H1 (cell line): Measurements from ENCODE around the gene FCMR. TPM values are rescaled to one million over a fixed set of nuclear protein-coding genes. Genes with fewer than 3 reads are reported as not detected.

Experiments used
- CTCF ChIA-PET: fragments of 300-600 bp; sonication (Branson Sonifier 250); formaldehyde crosslinking; loops from one replicate; lab custom pipeline; 2021; ENCODE audit not compliant: partially characterized antibody; lab: Charles Lee
- POLR2A ChIA-PET: fragments of 300-600 bp; sonication (Branson Sonifier 250); formaldehyde crosslinking; loops from one replicate; lab custom pipeline; 2021; ENCODE audit warnings: inconsistent platforms; ENCODE audit not compliant: partially characterized antibody; lab: Charles Lee
- DNase-seq, 2 experiments: peaks; one replicate each; pipeline versions ENCODE4 v3.0.0 to v3.0.0-alpha.2; 2010 to 2022; ENCODE audit warnings: low spot score in 2 of 2, low read depth in 1 of 2, mixed read lengths in 1 of 2
- FAIRE-seq: peaks from 2 replicates; lab custom pipeline; 2011; peaks lifted over from hg19 to GRCh38; lab: Jason Lieb, UNC
- H2AFZ ChIP-seq: 2 replicates; pipeline ENCODE4 v1.8.1; 2012; ENCODE audit warnings: low read length, inconsistent platforms
- H2AK5ac ChIP-seq: 2 replicates; pipeline ENCODE4 v1.6.1; 2013; ENCODE audit warnings: low read depth, low read length
- H2BK120ac ChIP-seq: replicated peaks from 2 replicates; pipeline ENCODE3; 2013; ENCODE audit warnings: low read depth, low read length, inconsistent platforms
- H2BK12ac ChIP-seq: 2 replicates; pipeline ENCODE4 v1.6.1; 2013; ENCODE audit warnings: low read depth, low read length
- H2BK15ac ChIP-seq: 2 replicates; pipeline ENCODE4 v1.6.1; 2013; ENCODE audit warnings: low read length
- H2BK20ac ChIP-seq: 2 replicates; pipeline ENCODE4 v1.6.1; 2013; ENCODE audit warnings: low read length
- H2BK5ac ChIP-seq: 2 replicates; pipeline ENCODE4 v1.6.1; 2013; ENCODE audit warnings: low read depth, low read length
- H3K14ac ChIP-seq: 2 replicates; pipeline ENCODE4 v1.6.1; 2013; ENCODE audit warnings: inconsistent platforms; ENCODE audit not compliant: insufficient read length
- H3K18ac ChIP-seq: 2 replicates; pipeline ENCODE4 v1.6.1; 2013; ENCODE audit warnings: low read length; ENCODE audit errors: extremely low read depth
- H3K23ac ChIP-seq: 2 replicates; pipeline ENCODE4 v1.6.1; 2013; ENCODE audit warnings: inconsistent platforms; ENCODE audit not compliant: insufficient read length
- H3K23me2 ChIP-seq: 2 replicates; pipeline ENCODE4 v1.6.1; 2013; ENCODE audit warnings: low read depth, low read length
- H3K27ac ChIP-seq: 2 replicates; pipeline ENCODE4 v1.6.1; 2011; ENCODE audit warnings: low read depth, low read length, inconsistent platforms
- H3K27me3 ChIP-seq, 4 experiments: replicated peaks in 1 of 4; 1 replicate in 1 of 4; 2 replicates in 3 of 4; pipeline versions ENCODE4 v1.6.1 to v1.8.1; 2011 to 2013; ENCODE audit warnings: low read length in 3 of 4, mild to moderate bottlenecking in 3 of 4, inconsistent platforms in 2 of 4, mixed read lengths in 2 of 4, moderate library complexity in 1 of 4; ENCODE audit not compliant: control insufficient read depth in 3 of 4, insufficient read depth in 3 of 4; ENCODE audit errors: extremely low read depth in 1 of 4
- H3K36me3 ChIP-seq, 4 experiments: 2 replicates each; pipeline versions ENCODE4 v1.6.1 to v1.8.1; 2011 to 2013; ENCODE audit warnings: mild to moderate bottlenecking in 4 of 4, low read length in 3 of 4, moderate library complexity in 2 of 4, control low read depth in 1 of 4, inconsistent platforms in 1 of 4; ENCODE audit not compliant: insufficient read depth in 4 of 4, control insufficient read depth in 2 of 4
- H3K4ac ChIP-seq: replicated peaks from 2 replicates; pipeline ENCODE3; 2013; ENCODE audit warnings: low read length, low read depth, mixed read lengths, inconsistent platforms; ENCODE audit not compliant: insufficient read length
- H3K4me1 ChIP-seq, 4 experiments: replicated peaks in 1 of 4; 1 replicate in 1 of 4; 2 replicates in 3 of 4; pipeline versions ENCODE4 v1.6.1 to v1.8.1; 2011 to 2013; ENCODE audit warnings: low read length in 3 of 4, inconsistent platforms in 2 of 4, mixed read lengths in 1 of 4; ENCODE audit not compliant: insufficient read depth in 4 of 4, control insufficient read depth in 3 of 4
- H3K4me2 ChIP-seq, 2 experiments: 2 replicates each; pipeline versions ENCODE4 v1.6.1 to v1.8.1; 2011 to 2013; ENCODE audit warnings: low read depth in 2 of 2, low read length in 2 of 2, control low read depth in 1 of 2, inconsistent platforms in 1 of 2, mild to moderate bottlenecking in 1 of 2; ENCODE audit not compliant: insufficient read depth in 1 of 2
- H3K4me3 ChIP-seq, 4 experiments: fragments of 200-600, 300-600 bp in 1 of 4; sonication (generic), shearing (Covaris generic), sonication (Bioruptor Twin) in 1 of 4; 2 replicates each; pipeline versions ENCODE4 v1.5.1 to v1.8.1; 2011 to 2016; ENCODE audit warnings: low read length in 4 of 4, low read depth in 3 of 4, control low read depth in 2 of 4, inconsistent platforms in 2 of 4, mild to moderate bottlenecking in 2 of 4, mixed read lengths in 1 of 4, moderate library complexity in 1 of 4; ENCODE audit not compliant: insufficient read depth in 2 of 4; ENCODE audit errors: extremely low read depth in 1 of 4
- H3K56ac ChIP-seq: replicated peaks from 2 replicates; pipeline ENCODE3; 2013; ENCODE audit warnings: low read depth, mild to moderate bottlenecking, mixed read lengths, low read length, inconsistent platforms; ENCODE audit not compliant: insufficient read length
- H3K79me1 ChIP-seq: 2 replicates; pipeline ENCODE4 v1.6.1; 2013; ENCODE audit warnings: low read depth, low read length, control low read depth
- H3K79me2 ChIP-seq, 2 experiments: 2 replicates each; pipeline versions ENCODE4 v1.6.1 to v1.8.1; 2012 to 2013; ENCODE audit warnings: low read length in 2 of 2, mild to moderate bottlenecking in 2 of 2, inconsistent platforms in 1 of 2; ENCODE audit not compliant: insufficient read depth in 2 of 2, control insufficient read depth in 1 of 2
- H3K9ac ChIP-seq, 4 experiments: replicated peaks in 1 of 4; 1 replicate in 1 of 4; 2 replicates in 3 of 4; pipeline versions ENCODE4 v1.6.1 to v1.8.1; 2011 to 2013; ENCODE audit warnings: low read depth in 3 of 4, low read length in 3 of 4, control low read depth in 2 of 4, mild to moderate bottlenecking in 2 of 4, moderate library complexity in 2 of 4, inconsistent platforms in 1 of 4; ENCODE audit errors: extremely low read depth in 1 of 4
- H3K9me3 ChIP-seq, 2 experiments: 2 replicates each; pipeline versions ENCODE4 v1.6.1 to v1.8.1; 2012 to 2013; ENCODE audit warnings: mild to moderate bottlenecking in 2 of 2, moderate library complexity in 2 of 2, control low read depth in 1 of 2, inconsistent platforms in 1 of 2, low read depth in 1 of 2, low read length in 1 of 2, mixed read lengths in 1 of 2; ENCODE audit not compliant: insufficient read depth in 2 of 2
- H4K20me1 ChIP-seq, 2 experiments: replicated peaks in 1 of 2; 2 replicates each; pipeline versions ENCODE3 to v1.8.1; 2011 to 2013; ENCODE audit warnings: inconsistent platforms in 2 of 2, low read length in 2 of 2, mild to moderate bottlenecking in 1 of 2; ENCODE audit not compliant: insufficient read depth in 2 of 2, control insufficient read depth in 1 of 2
- H4K5ac ChIP-seq: 2 replicates; pipeline ENCODE4 v1.6.1; 2013; ENCODE audit warnings: low read length, low read depth, mixed read lengths, inconsistent platforms; ENCODE audit not compliant: insufficient read length
- H4K8ac ChIP-seq: 2 replicates; pipeline ENCODE4 v1.8.0; 2013; ENCODE audit warnings: mild to moderate bottlenecking, moderate library complexity, low read length, inconsistent platforms; ENCODE audit not compliant: insufficient read depth; ENCODE audit errors: extremely low read depth
- H4K91ac ChIP-seq: replicated peaks from 2 replicates; pipeline ENCODE3; 2013; ENCODE audit warnings: low read length, mixed read lengths, inconsistent platforms; ENCODE audit not compliant: insufficient read length
- BRCA1 ChIP-seq: IDR thresholded peaks from 2 replicates; pipeline ENCODE4 v1.6.1; 2012; ENCODE audit warnings: low read depth, low read length, improper control_type of control experiment
- CBX8 ChIP-seq: fragments of 300-800, 300-1000 bp; sonication (generic); IDR thresholded peaks from 2 replicates; pipeline ENCODE4 v1.7.1; 2016; ENCODE audit warnings: low read depth, low read length, borderline replicate concordance
- CTBP2 ChIP-seq: IDR thresholded peaks from 2 replicates; pipeline ENCODE4 v1.7.0; 2011; ENCODE audit warnings: borderline replicate concordance, mild to moderate bottlenecking, moderate library complexity, mixed read lengths, low read length; ENCODE audit not compliant: insufficient read depth, insufficient read length
- KDM1A ChIP-seq: fragments of 200-600, 300-600 bp; sonication (generic); IDR thresholded peaks from 2 replicates; pipeline ENCODE4 v1.7.1; 2016; ENCODE audit warnings: mild to moderate bottlenecking, low read length, borderline replicate concordance
- KDM5A ChIP-seq: fragments of 200-600 bp; IDR thresholded peaks from 2 replicates; pipeline ENCODE4 v1.7.1; 2012; ENCODE audit warnings: mild to moderate bottlenecking, low read length, inconsistent platforms, mixed read lengths
- POLR2A ChIP-seq, 2 experiments: IDR thresholded peaks; 1 replicate in 1 of 2; 2 replicates in 1 of 2; pipeline ENCODE4 v1.6.1; 2011; ENCODE audit warnings: low read depth in 2 of 2, low read length in 2 of 2, mild to moderate bottlenecking in 2 of 2; ENCODE audit errors: control extremely low read depth in 1 of 2
- POU5F1 ChIP-seq: IDR thresholded peaks from 2 replicates; pipeline ENCODE4 v1.6.1; 2011; ENCODE audit warnings: low read depth, mild to moderate bottlenecking, low read length, moderate library complexity
- RBBP5 ChIP-seq: IDR thresholded peaks from 2 replicates; pipeline ENCODE4 v1.7.1; 2012; ENCODE audit warnings: low read depth, mild to moderate bottlenecking, inconsistent platforms, low read length, moderate library complexity, borderline replicate concordance
- RFX5 ChIP-seq: IDR thresholded peaks from 2 replicates; pipeline ENCODE4 v1.6.1; 2011; ENCODE audit warnings: low read depth, low read length, improper control_type of control experiment, borderline replicate concordance
- RXRA ChIP-seq: IDR thresholded peaks from 2 replicates; pipeline ENCODE4 v1.6.1; 2011; ENCODE audit warnings: low read depth, mild to moderate bottlenecking, low read length, moderate library complexity; ENCODE audit not compliant: insufficient read depth
- SUZ12 ChIP-seq: fragments of 200-600 bp; sonication (generic); IDR thresholded peaks from 2 replicates; pipeline ENCODE4 v1.6.1; 2012; ENCODE audit warnings: mild to moderate bottlenecking, inconsistent platforms, low read length, moderate library complexity, mixed read lengths
- TAF1 ChIP-seq: IDR thresholded peaks from 2 replicates; pipeline ENCODE4 v1.6.1; 2011; ENCODE audit warnings: mild to moderate bottlenecking, low read depth, low read length
- TBP ChIP-seq: IDR thresholded peaks from 2 replicates; pipeline ENCODE4 v1.6.1; 2011; ENCODE audit warnings: low read depth, low read length, improper control_type of control experiment
- YY1 ChIP-seq: IDR thresholded peaks from 2 replicates; pipeline ENCODE4 v1.6.1; 2011; ENCODE audit warnings: low read depth, mild to moderate bottlenecking, low read length
- WGBS, 2 experiments: shearing (Covaris generic) in 1 of 2; methylation state at CpG; one replicate each; pipeline versions ENCODE4 v1.1.6 to v1.1.7; 2013 to 2015; ENCODE audit warnings: low lambda C conversion rate in 2 of 2, mixed read lengths in 2 of 2, inconsistent platforms in 1 of 2, low coverage in 1 of 2, missing lambda C conversion rate in 1 of 2; ENCODE audit not compliant: insufficient replicate concordance in 2 of 2, insufficient coverage in 1 of 2, insufficient read length in 1 of 2; ENCODE audit errors: extremely low coverage in 1 of 2, missing lambda C conversion rate in 1 of 2; 5-methylcytosine and 5-hydroxymethylcytosine counted together
- polyA plus RNA-seq, 7 experiments: library from polyadenylated mRNA; depleted of rRNA in 3 of 7; stranded (reverse) in 5 of 7; unstranded in 2 of 7; fragments of >200 nt in 5 of 7; fragments of 200-250 nt in 2 of 7; gene quantifications; 1 replicate in 5 of 7; 2 replicates in 1 of 7; 4 replicates in 1 of 7; pipeline versions ENCODE4 v1.2.1 to v1.2.3, GENCODE V29; 2011 to 2013; ENCODE audit warnings: missing spikeins in 2 of 7, mixed read lengths in 2 of 7
- total RNA-seq: library from RNA; stranded (reverse); fragmentation: NEBNext Ultra II Directional; extraction: Animal tissue kit (Norgen Biotek cat#: 25700); gene quantifications from 2 replicates; pipeline ENCODE4 v1.2.1, GENCODE V29; 2021
- TF ChIP-seq, protein P1 (sequence below): IDR thresholded peaks from 2 replicates; pipeline ENCODE4 v1.6.1; 2012; ENCODE audit warnings: inconsistent platforms

Gene FCMR
- total and polyA plus RNA-seq, 2 of the 8 experiments (the other 6 are each of a cell fraction or from before 2014, with no cell fraction given), result 0.53 TPM; not detected in 1

DNA sequence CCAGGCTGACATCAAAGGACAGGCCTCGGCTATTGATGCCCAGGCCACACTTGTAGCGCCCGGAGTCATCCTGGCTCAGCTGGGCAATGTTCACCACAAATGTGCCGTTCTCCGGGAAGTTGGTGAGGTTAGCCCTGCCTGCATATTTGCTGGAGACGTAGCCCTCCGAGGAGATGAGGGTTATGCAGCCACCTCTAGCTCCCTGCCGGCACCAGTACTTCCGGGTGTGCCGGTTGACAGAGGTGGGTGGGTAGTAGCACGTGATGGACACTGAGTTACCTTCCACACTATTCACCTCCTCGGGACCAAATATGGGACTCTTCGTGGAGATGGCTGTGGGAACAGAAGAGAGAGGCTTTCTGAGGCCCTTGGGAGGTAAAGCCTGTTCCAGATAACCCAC, 17.4 kb upstream of the FCMR start:
- Histone ChIP-seq H3K79me2 (no peaks in the 10 kb centered on the region), H2BK20ac (no peak overlapping the region), H2BK12ac (no peak overlapping the region), H3K23ac (no peak overlapping the region), H4K20me1 (no peaks in the 10 kb centered on the region), H3K18ac (no peak overlapping the region), H3K14ac (no peak overlapping the region), H3K23me2 (no peaks in the 10 kb centered on the region), H3K9ac (no peak overlapping the region), H3K4me3 (no peak overlapping the region), H3K9me3 (no peaks in the 10 kb centered on the region), H4K8ac (no peak overlapping the region), H2AK5ac (no peak overlapping the region), H2BK15ac (no peak overlapping the region), H3K27ac (no peak overlapping the region), H3K4ac (no peak overlapping the region), H4K5ac (no peak overlapping the region), H3K79me1 (no peaks in the 10 kb centered on the region), H3K4me2 (no peak overlapping the region), H2AFZ (no peak overlapping the region), H3K27me3 (no peaks in the 10 kb centered on the region), H2BK5ac (no peak overlapping the region), H3K56ac (no peak overlapping the region), H3K36me3 (no peaks in the 10 kb centered on the region), H3K4me1 (no peaks in the 10 kb centered on the region), H4K91ac (no peak overlapping the region), H2BK120ac (no peak overlapping the region)
- ChIA-PET POLR2A (no interaction called here), CTCF (interaction anchor here (0.6 to 13.7 kb wide), 5 partner anchors 8 to 395 kb away, joined by 3 to 226 read pairs (median 6); no protein-coding TSS in a partner anchor)
- FAIRE-seq (no peak), DNase-seq (no peak)
- 91% methylated on average over 13 of the region's 13 CpGs; no CpG with 5 or more reads in 1 of the 2 experiments for WGBS, 2 experiments
- TF ChIP-seq TBP (no peak), RBBP5 (no peak), TAF1 (no peak), POLR2A (IDR thresholded peaks at IDR 0.05; ENCODE audit: control extremely low read depth in 1 of 2, low read depth in 2 of 2, low read length in 2 of 2) (no peak), POU5F1 (no peak), KDM1A (no peak), SUZ12 (no peak), CBX8 (no peak), YY1 (no peak), KDM5A (no peak), CTBP2 (no peak), RXRA (no peak), RFX5 (no peak), BRCA1 (no peak)
- TF ChIP-seq, protein P1, sequence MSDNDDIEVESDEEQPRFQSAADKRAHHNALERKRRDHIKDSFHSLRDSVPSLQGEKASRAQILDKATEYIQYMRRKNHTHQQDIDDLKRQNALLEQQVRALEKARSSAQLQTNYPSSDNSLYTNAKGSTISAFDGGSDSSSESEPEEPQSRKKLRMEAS, result no peak
